GM12878 (cell line): ENCODE measurements around the gene INTS6. TPM values are rescaled to one million over a fixed set of nuclear protein-coding genes. Genes with fewer than 3 reads are reported as not detected.

Experiments
- NFYA ChIP-seq: IDR thresholded peaks from 2 replicates; pipeline ENCODE4 v1.6.1; 2011; ENCODE audit warnings: low read depth, mild to moderate bottlenecking, low read length, improper control_type of control experiment, borderline replicate concordance
- RB1 ChIP-seq: fragments of 450-650 bp; formaldehyde crosslinking; IDR thresholded peaks from 2 replicates; pipeline ENCODE4 v1.6.1; 2017; ENCODE audit warnings: mild to moderate bottlenecking, borderline replicate concordance
- SIX5 ChIP-seq: IDR thresholded peaks from 2 replicates; pipeline ENCODE4 v1.6.1; 2011; ENCODE audit warnings: mild to moderate bottlenecking, low read depth, low read length, moderate library complexity; ENCODE audit not compliant: severe bottlenecking
- SREBF1 ChIP-seq: IDR thresholded peaks from 2 replicates; pipeline ENCODE4 v1.6.1; 2012; ENCODE audit warnings: mild to moderate bottlenecking, low read length
- polyA plus RNA-seq, 11 experiments: library from polyadenylated mRNA; depleted of rRNA in 4 of 11; unstranded in 6 of 11; stranded (reverse) in 5 of 11; fragments of >200 nt; fragmentation: Nextera tagmentation in 4 of 11; fragmentation: Illumina TruSeq in 1 of 11; extraction: Ambion mirVana in 4 of 11; extraction: Trizol in 1 of 11; gene quantifications; 1 replicate in 1 of 11; 2 replicates in 10 of 11; pipeline versions ENCODE4 v1.2.1 to v1.2.3, GENCODE V29; 2011 to 2016; ENCODE audit warnings: inconsistent platforms in 2 of 11, missing spikeins in 2 of 11, low read depth in 1 of 11
- total RNA-seq, 4 experiments: library from RNA; depleted of rRNA in 3 of 4; stranded (reverse); fragments of >200 nt in 3 of 4; fragmentation: Illumina TruSeq in 1 of 4; extraction: Trizol in 1 of 4; gene quantifications; 2 replicates each; pipeline versions ENCODE4 v1.2.1 to v1.2.3, GENCODE V29; 2013 to 2021
- TF ChIP-seq, protein P1 (sequence below): fragments of 450-650 bp; IDR thresholded peaks from 2 replicates; pipeline ENCODE4 v1.6.1; 2016; ENCODE audit warnings: mild to moderate bottlenecking, moderate library complexity, borderline replicate concordance
- TF ChIP-seq, protein P2 (sequence below): IDR thresholded peaks from 2 replicates; pipeline ENCODE4 v1.6.1; 2011; ENCODE audit warnings: mild to moderate bottlenecking, low read depth, low read length, moderate library complexity; ENCODE audit not compliant: insufficient replicate concordance
- TF ChIP-seq, protein P3 (sequence below): fragments of 450-650 bp; IDR thresholded peaks from 2 replicates; pipeline ENCODE4 v1.6.1; 2018; ENCODE audit warnings: mild to moderate bottlenecking, low read depth, moderate library complexity; ENCODE audit not compliant: partially characterized antibody

INTS6 gene
- total and polyA plus RNA-seq, 10 of the 15 experiments (the other 5 are each of a cell fraction or from before 2014, with no cell fraction given), result 7.2 to 57.7 (median 30.9) TPM

GRCh38 chr13:51453959-51454703 lies 1.3 kb upstream of the INTS6 start (continued):
- TF ChIP-seq, protein P1, sequence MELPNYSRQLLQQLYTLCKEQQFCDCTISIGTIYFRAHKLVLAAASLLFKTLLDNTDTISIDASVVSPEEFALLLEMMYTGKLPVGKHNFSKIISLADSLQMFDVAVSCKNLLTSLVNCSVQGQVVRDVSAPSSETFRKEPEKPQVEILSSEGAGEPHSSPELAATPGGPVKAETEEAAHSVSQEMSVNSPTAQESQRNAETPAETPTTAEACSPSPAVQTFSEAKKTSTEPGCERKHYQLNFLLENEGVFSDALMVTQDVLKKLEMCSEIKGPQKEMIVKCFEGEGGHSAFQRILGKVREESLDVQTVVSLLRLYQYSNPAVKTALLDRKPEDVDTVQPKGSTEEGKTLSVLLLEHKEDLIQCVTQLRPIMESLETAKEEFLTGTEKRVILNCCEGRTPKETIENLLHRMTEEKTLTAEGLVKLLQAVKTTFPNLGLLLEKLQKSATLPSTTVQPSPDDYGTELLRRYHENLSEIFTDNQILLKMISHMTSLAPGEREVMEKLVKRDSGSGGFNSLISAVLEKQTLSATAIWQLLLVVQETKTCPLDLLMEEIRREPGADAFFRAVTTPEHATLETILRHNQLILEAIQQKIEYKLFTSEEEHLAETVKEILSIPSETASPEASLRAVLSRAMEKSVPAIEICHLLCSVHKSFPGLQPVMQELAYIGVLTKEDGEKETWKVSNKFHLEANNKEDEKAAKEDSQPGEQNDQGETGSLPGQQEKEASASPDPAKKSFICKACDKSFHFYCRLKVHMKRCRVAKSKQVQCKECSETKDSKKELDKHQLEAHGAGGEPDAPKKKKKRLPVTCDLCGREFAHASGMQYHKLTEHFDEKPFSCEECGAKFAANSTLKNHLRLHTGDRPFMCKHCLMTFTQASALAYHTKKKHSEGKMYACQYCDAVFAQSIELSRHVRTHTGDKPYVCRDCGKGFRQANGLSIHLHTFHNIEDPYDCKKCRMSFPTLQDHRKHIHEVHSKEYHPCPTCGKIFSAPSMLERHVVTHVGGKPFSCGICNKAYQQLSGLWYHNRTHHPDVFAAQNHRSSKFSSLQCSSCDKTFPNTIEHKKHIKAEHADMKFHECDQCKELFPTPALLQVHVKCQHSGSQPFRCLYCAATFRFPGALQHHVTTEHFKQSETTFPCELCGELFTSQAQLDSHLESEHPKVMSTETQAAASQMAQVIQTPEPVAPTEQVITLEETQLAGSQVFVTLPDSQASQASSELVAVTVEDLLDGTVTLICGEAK, result peak; percentile 38; the same call in 1 of the 2 replicates
- TF ChIP-seq SIX5 (no peak), RB1 (no peak), SREBF1 (no peak), NFYA (no peak)
- TF ChIP-seq, protein P2, sequence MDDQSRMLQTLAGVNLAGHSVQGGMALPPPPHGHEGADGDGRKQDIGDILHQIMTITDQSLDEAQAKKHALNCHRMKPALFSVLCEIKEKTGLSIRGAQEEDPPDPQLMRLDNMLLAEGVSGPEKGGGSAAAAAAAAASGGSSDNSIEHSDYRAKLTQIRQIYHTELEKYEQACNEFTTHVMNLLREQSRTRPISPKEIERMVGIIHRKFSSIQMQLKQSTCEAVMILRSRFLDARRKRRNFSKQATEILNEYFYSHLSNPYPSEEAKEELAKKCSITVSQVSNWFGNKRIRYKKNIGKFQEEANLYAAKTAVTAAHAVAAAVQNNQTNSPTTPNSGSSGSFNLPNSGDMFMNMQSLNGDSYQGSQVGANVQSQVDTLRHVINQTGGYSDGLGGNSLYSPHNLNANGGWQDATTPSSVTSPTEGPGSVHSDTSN, result no peak
- TF ChIP-seq, protein P3, sequence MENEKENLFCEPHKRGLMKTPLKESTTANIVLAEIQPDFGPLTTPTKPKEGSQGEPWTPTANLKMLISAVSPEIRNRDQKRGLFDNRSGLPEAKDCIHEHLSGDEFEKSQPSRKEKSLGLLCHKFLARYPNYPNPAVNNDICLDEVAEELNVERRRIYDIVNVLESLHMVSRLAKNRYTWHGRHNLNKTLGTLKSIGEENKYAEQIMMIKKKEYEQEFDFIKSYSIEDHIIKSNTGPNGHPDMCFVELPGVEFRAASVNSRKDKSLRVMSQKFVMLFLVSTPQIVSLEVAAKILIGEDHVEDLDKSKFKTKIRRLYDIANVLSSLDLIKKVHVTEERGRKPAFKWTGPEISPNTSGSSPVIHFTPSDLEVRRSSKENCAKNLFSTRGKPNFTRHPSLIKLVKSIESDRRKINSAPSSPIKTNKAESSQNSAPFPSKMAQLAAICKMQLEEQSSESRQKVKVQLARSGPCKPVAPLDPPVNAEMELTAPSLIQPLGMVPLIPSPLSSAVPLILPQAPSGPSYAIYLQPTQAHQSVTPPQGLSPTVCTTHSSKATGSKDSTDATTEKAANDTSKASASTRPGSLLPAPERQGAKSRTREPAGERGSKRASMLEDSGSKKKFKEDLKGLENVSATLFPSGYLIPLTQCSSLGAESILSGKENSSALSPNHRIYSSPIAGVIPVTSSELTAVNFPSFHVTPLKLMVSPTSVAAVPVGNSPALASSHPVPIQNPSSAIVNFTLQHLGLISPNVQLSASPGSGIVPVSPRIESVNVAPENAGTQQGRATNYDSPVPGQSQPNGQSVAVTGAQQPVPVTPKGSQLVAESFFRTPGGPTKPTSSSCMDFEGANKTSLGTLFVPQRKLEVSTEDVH, result no peak
